ENCODE data around the gene ABCC4.

- TF ChIP-seq CTCF (IDR thresholded peaks at IDR 0.05; ENCODE audit: poor library complexity, severe bottlenecking) (no peak), POLR2AphosphoS5 (IDR thresholded peaks at IDR 0.05) (no peak)
These were observed 213.4 kb downstream of the ABCC4 start for GRCh38 chr13:95087746-95088305.

Measured in neural cell (in vitro differentiated cells).